ENCODE data around the gene NBAS. TPM values are rescaled to one million over a fixed set of nuclear protein-coding genes. Genes with fewer than 3 reads are reported as not detected.

The NBAS gene
- total RNA-seq, 4 donors from 2014 or later, result 34.0 to 51.2 (median 41.9) TPM

- no peak for TF ChIP-seq CTCF (IDR thresholded peaks at IDR 0.05; ENCODE audit: low read depth)
Measured at GRCh38 chr2:15588329-15588919, 27.3 kb upstream of the NBAS start.

- TF ChIP-seq CTCF (IDR thresholded peaks at IDR 0.05; ENCODE audit: low read depth), result no peak
Measured at GRCh38 chr2:15584767-15585469, 23.8 kb upstream of the NBAS start.

GRCh38 chr2:15584316-15584715, 23.2 kb upstream of the NBAS start:
- no peak for TF ChIP-seq CTCF (IDR thresholded peaks at IDR 0.05; ENCODE audit: low read depth)

- no peak for TF ChIP-seq CTCF (IDR thresholded peaks at IDR 0.05; ENCODE audit: low read depth)
Measured at GRCh38 chr2:15583826-15584225, 22.7 kb upstream of the NBAS start.

GRCh38 chr2:15582710-15583357, 21.7 kb upstream of the NBAS start:
- no peak for TF ChIP-seq CTCF (IDR thresholded peaks at IDR 0.05; ENCODE audit: low read depth)

- TF ChIP-seq CTCF (IDR thresholded peaks at IDR 0.05; ENCODE audit: low read depth), result no peak
Measured at GRCh38 chr2:15580451-15580850, 19.3 kb upstream of the NBAS start.

GRCh38 chr2:15579641-15580040, 18.5 kb upstream of the NBAS start:
- no peak for TF ChIP-seq CTCF (IDR thresholded peaks at IDR 0.05; ENCODE audit: low read depth)

All from subcutaneous adipose tissue (tissue), 4 donors.